ENCODE results near the gene CHD9.

Gene CHD9

GRCh38 chr16:53087101-53087500 lies 32.3 kb downstream of the CHD9 start:
- no peak overlapping the region for H3K27ac ChIP-seq (ENCODE audit: low read length)
- H3K27me3 ChIP-seq (replicated peaks; ENCODE audit: insufficient read depth, low read length): no peaks in the 10 kb centered on the region
- no peak overlapping the region for H3K4me2 ChIP-seq (ENCODE audit: low read depth, low read length)
- no peak overlapping the region for H3K4me3 ChIP-seq (ENCODE audit: low read length)
- no peaks in the 10 kb centered on the region for H3K9me2 ChIP-seq (replicated peaks; ENCODE audit: insufficient read depth, low read length)
- no peaks in the 10 kb centered on the region for H3K9me3 ChIP-seq (replicated peaks; ENCODE audit: insufficient read depth, low read length)
- H3K36me3 ChIP-seq (replicated peaks; ENCODE audit: insufficient read depth, low read length): no peaks in the 10 kb centered on the region
- peaks cover 28% of the 10 kb centered on the region for H3K4me1 ChIP-seq (ENCODE audit: low read length)
- no peaks in the 10 kb centered on the region for H4K20me1 ChIP-seq (ENCODE audit: insufficient read depth, low read length)
- no peak for DNase-seq
- peaks cover 20% of the 10 kb centered on the region; the same call in 1 of the 2 replicates for H3K79me2 ChIP-seq (ENCODE audit: low read length)
- H3F3A ChIP-seq (ENCODE audit: insufficient read depth, low read length): peaks cover 9% of the 10 kb centered on the region; the same call in 1 of the 2 replicates
- no peak overlapping the region for H3K9ac ChIP-seq (ENCODE audit: low read length)
- no peak overlapping the region for H2AFZ ChIP-seq (ENCODE audit: low read length)
- no peak for TF ChIP-seq EZH2 (optimal IDR thresholded peaks at IDR 0.05; ENCODE audit: low read depth, low read length)
- no peak for TF ChIP-seq CTCF (IDR thresholded peaks at IDR 0.05; ENCODE audit: low read length)
- no peak for TF ChIP-seq EZH2phosphoT487 (IDR thresholded peaks at IDR 0.05; ENCODE audit: low read length)

DNA sequence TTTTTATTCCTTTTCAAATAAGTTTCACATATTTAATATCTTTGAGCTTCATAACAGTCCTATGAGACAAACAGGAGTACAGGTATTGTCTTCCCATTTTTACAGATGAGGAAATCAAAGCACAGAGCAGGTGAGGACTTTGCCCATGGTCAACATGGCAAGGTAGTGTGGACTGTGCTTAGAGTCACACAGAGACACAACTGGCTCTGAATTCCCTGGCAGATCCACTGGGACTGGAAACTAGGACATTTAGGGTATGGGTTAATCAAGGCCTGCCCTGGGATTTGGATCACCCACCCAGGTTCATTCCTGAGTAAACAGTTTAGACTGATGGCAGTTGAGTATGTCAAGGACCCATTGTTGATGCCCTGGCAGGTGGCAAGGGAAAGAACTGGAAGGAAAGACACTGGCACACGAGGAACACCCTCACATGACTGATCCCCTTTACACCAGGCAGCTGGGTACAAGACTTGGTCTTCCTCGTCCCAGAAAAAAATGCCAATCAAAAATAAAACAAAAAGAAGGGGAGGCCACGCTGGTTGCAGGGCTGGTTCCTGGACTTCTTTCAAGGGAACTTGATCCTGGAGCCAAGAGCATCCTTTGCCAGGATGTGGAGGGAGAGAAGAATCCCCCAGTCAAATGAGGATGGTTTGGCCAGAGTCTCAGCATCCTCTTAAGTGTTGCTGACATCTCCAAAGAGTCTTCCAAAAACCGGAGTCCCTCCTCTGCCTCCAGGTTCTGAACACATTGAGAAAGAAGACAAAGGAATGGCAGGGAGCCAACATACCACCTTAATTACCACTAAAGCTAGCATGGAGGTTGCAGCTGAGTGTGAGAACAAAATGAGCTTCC lies 34.9 kb downstream of the CHD9 start:
- no peaks in the 10 kb centered on the region for H3K9me3 ChIP-seq (replicated peaks; ENCODE audit: insufficient read depth, low read length)
- H2AFZ ChIP-seq (ENCODE audit: low read length): peak overlapping the region; percentile 50
- DNase-seq: no peak
- H3K27ac ChIP-seq (ENCODE audit: low read length): peak overlapping the region; percentile 59; the same call in 1 of the 2 replicates
- H3K9me2 ChIP-seq (replicated peaks; ENCODE audit: insufficient read depth, low read length): no peaks in the 10 kb centered on the region
- H3K27me3 ChIP-seq (replicated peaks; ENCODE audit: insufficient read depth, low read length): no peaks in the 10 kb centered on the region
- peaks cover 29% of the 10 kb centered on the region for H3F3A ChIP-seq (ENCODE audit: insufficient read depth, low read length)
- H3K4me3 ChIP-seq (ENCODE audit: low read length): no peak overlapping the region
- H3K9ac ChIP-seq (ENCODE audit: low read length): peak overlapping the region; percentile 42; the same call in 1 of the 2 replicates
- H3K36me3 ChIP-seq (replicated peaks; ENCODE audit: insufficient read depth, low read length): no peaks in the 10 kb centered on the region
- H3K4me1 ChIP-seq (ENCODE audit: low read length): peaks cover 50% of the 10 kb centered on the region
- no peaks in the 10 kb centered on the region for H4K20me1 ChIP-seq (ENCODE audit: insufficient read depth, low read length)
- TF ChIP-seq CTCF (IDR thresholded peaks at IDR 0.05; ENCODE audit: low read length) (no peak), EZH2phosphoT487 (IDR thresholded peaks at IDR 0.05; ENCODE audit: low read length) (no peak), EZH2 (optimal IDR thresholded peaks at IDR 0.05; ENCODE audit: low read depth, low read length) (no peak)
- H3K79me2 ChIP-seq (ENCODE audit: low read length): peaks cover 23% of the 10 kb centered on the region; the same call in 1 of the 2 replicates
- H3K4me2 ChIP-seq (ENCODE audit: low read depth, low read length): peak overlapping the region; percentile 97

DNA sequence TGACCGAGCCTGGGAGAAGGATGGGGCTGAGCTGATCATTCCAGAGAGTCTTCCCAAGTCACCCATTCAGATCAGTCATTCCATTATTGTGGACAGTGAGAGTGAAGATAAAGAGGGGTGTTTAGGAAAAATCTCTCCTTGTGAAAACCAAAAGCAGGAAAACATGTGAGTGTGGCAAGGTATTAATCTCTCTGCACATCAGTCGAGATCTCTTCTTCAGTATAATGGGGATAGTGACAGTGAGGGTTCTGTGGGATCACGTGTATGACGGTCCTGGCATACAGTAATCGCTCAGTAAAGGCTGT lies 35.4 kb downstream of the CHD9 start:
- TF ChIP-seq EZH2phosphoT487 (IDR thresholded peaks at IDR 0.05; ENCODE audit: low read length) (no peak), EZH2 (optimal IDR thresholded peaks at IDR 0.05; ENCODE audit: low read depth, low read length) (no peak), CTCF (IDR thresholded peaks at IDR 0.05; ENCODE audit: low read length) (no peak)
- H4K20me1 ChIP-seq (ENCODE audit: insufficient read depth, low read length): no peaks in the 10 kb centered on the region
- peak overlapping the region; percentile 59; the same call in 1 of the 2 replicates for H3K27ac ChIP-seq (ENCODE audit: low read length)
- H2AFZ ChIP-seq (ENCODE audit: low read length): peak overlapping the region; percentile 50
- peak; percentile 23 for DNase-seq
- H3K79me2 ChIP-seq (ENCODE audit: low read length): peaks cover 23% of the 10 kb centered on the region; the same call in 1 of the 2 replicates
- peak overlapping the region; percentile 42; the same call in 1 of the 2 replicates for H3K9ac ChIP-seq (ENCODE audit: low read length)
- H3K36me3 ChIP-seq (replicated peaks; ENCODE audit: insufficient read depth, low read length): no peaks in the 10 kb centered on the region
- H3K9me3 ChIP-seq (replicated peaks; ENCODE audit: insufficient read depth, low read length): no peaks in the 10 kb centered on the region
- peak overlapping the region; percentile 97 for H3K4me2 ChIP-seq (ENCODE audit: low read depth, low read length)
- peaks cover 54% of the 10 kb centered on the region for H3K4me1 ChIP-seq (ENCODE audit: low read length)
- H3K9me2 ChIP-seq (replicated peaks; ENCODE audit: insufficient read depth, low read length): no peaks in the 10 kb centered on the region
- H3K4me3 ChIP-seq (ENCODE audit: low read length): peak overlapping the region; percentile 41
- H3K27me3 ChIP-seq (replicated peaks; ENCODE audit: insufficient read depth, low read length): no peaks in the 10 kb centered on the region
- peaks cover 32% of the 10 kb centered on the region for H3F3A ChIP-seq (ENCODE audit: insufficient read depth, low read length)

All from MM.1S (cell line).